GM12878 (cell line): ENCODE results near the gene SLC15A4. TPM values are rescaled to one million over a fixed set of nuclear protein-coding genes. Genes with fewer than 3 reads are reported as not detected.

ENCODE experiments used
- ATAC-seq: fragments of 200-7000 bp; cut with Tn5 transposase; 3 replicates; pipeline ENCODE4 v1.9.1; 2020; ENCODE audit warnings: mild to moderate bottlenecking, moderate library complexity
- BruUV-seq: library from RNA; stranded (reverse); fragments of 400-500 nt; replicated peaks from 2 replicates; lab custom pipeline; 2021; lab: Mats Ljungman, UMichigan
- CTCF ChIA-PET: fragments of 300-600 bp; sonication (Branson Sonifier 250); formaldehyde crosslinking; extraction: SDS; loops from one replicate; lab custom pipeline; 2021; ENCODE audit warnings: inconsistent platforms; lab: Yijun Ruan, JAX
- POLR2A ChIA-PET: fragments of 350-600 bp; formaldehyde crosslinking; extraction: SDS; loops from one replicate; lab custom pipeline; 2021; ENCODE audit warnings: inconsistent platforms; lab: Charles Lee
- RAD21 ChIA-PET: fragments of 300-600 bp; sonication (Branson Sonifier 250); formaldehyde crosslinking; loops from one replicate; lab custom pipeline; 2023; ENCODE audit warnings: antibody characterized with exemption; ENCODE audit not compliant: unreplicated experiment; lab: Charles Lee
- SMC1A ChIA-PET: fragments of 300-600 bp; sonication (Branson Sonifier 250); formaldehyde crosslinking; loops from one replicate; lab custom pipeline; 2023; ENCODE audit not compliant: unreplicated experiment, uncharacterized antibody; lab: Charles Lee
- DNase-seq: peaks from one replicate; pipeline ENCODE4 v3.0.0-alpha.2; 2011; ENCODE audit warnings: low read depth, low spot score
- FAIRE-seq: peaks from 3 replicates; lab custom pipeline; 2011; peaks lifted over from hg19 to GRCh38; lab: Jason Lieb, UNC
- H2AFZ ChIP-seq: 2 replicates; pipeline ENCODE4 v1.6.0; 2011; ENCODE audit warnings: low read depth, low read length, control low read depth; ENCODE audit not compliant: control insufficient read depth
- H3K27ac ChIP-seq: 2 replicates; pipeline ENCODE4 v1.5.1; 2011; ENCODE audit warnings: control low read depth; ENCODE audit not compliant: control insufficient read depth, insufficient read depth
- H3K27me3 ChIP-seq, 2 experiments: replicated peaks in 1 of 2; 2 replicates each; pipeline versions ENCODE4 v1.6.0 to v1.6.1; 2011; ENCODE audit warnings: low read length in 1 of 2; ENCODE audit not compliant: control insufficient read depth in 2 of 2, insufficient read depth in 2 of 2
- H3K36me3 ChIP-seq, 2 experiments: 2 replicates each; pipeline ENCODE4 v1.5.1; 2011; ENCODE audit warnings: low read length in 1 of 2; ENCODE audit not compliant: control insufficient read depth in 2 of 2, insufficient read depth in 2 of 2
- H3K4me1 ChIP-seq: 2 replicates; pipeline ENCODE4 v1.6.1; 2011; ENCODE audit warnings: mild to moderate bottlenecking, low read length, moderate library complexity, mixed read lengths; ENCODE audit not compliant: control insufficient read depth, insufficient read depth
- H3K4me2 ChIP-seq: 2 replicates; pipeline ENCODE4 v1.6.0; 2011; ENCODE audit warnings: control low read depth; ENCODE audit not compliant: control insufficient read depth, insufficient read depth
- H3K4me3 ChIP-seq: fragments of 200-600 bp; sonication (generic); 2 replicates; pipeline ENCODE4 v1.5.1; 2016
- H3K79me2 ChIP-seq: 2 replicates; pipeline ENCODE4 v1.6.0; 2011; ENCODE audit warnings: low read length; ENCODE audit not compliant: control insufficient read depth, insufficient read depth
- H3K9ac ChIP-seq: 2 replicates; pipeline ENCODE4 v1.8.0; 2011; ENCODE audit warnings: low read length, control low read depth, mixed read lengths; ENCODE audit not compliant: control insufficient read depth, insufficient read depth
- H3K9me3 ChIP-seq: replicated peaks from 3 replicates; pipeline ENCODE4 v1.5.1; 2011; ENCODE audit warnings: mild to moderate bottlenecking, low read length; ENCODE audit not compliant: control insufficient read depth, insufficient read depth
- H4K20me1 ChIP-seq: 2 replicates; pipeline ENCODE4 v1.6.0; 2011; ENCODE audit not compliant: control insufficient read depth, insufficient read depth
- BRCA1 ChIP-seq: IDR thresholded peaks from 2 replicates; pipeline ENCODE4 v1.6.1; 2011; ENCODE audit warnings: low read depth, low read length, improper control_type of control experiment
- NFYA ChIP-seq: IDR thresholded peaks from 2 replicates; pipeline ENCODE4 v1.6.1; 2011; ENCODE audit warnings: low read depth, mild to moderate bottlenecking, low read length, improper control_type of control experiment, borderline replicate concordance
- POLR2A ChIP-seq: IDR thresholded peaks from 2 replicates; pipeline ENCODE4 v1.6.1; 2011; ENCODE audit warnings: low read depth, mild to moderate bottlenecking, low read length
- ZNF24 ChIP-seq: fragments of 450-650 bp; IDR thresholded peaks from 2 replicates; pipeline ENCODE4 v1.6.1; 2017; ENCODE audit warnings: antibody characterized with exemption, mild to moderate bottlenecking
- ZNF622 ChIP-seq: fragments of 450-650 bp; IDR thresholded peaks from 2 replicates; pipeline ENCODE4 v1.6.1; 2017; ENCODE audit warnings: mild to moderate bottlenecking, inconsistent platforms
- WGBS: methylation state at CpG from one replicate; pipeline ENCODE4 v1.1.6; 2016; ENCODE audit warnings: low lambda C conversion rate; ENCODE audit not compliant: insufficient replicate concordance, insufficient coverage; ENCODE audit errors: missing lambda C conversion rate; 5-methylcytosine and 5-hydroxymethylcytosine counted together
- in situ Hi-C: fragments of 300-500 bp; cut with MboI; formaldehyde crosslinking; loops from 9 replicates; pipeline ENCODE4 v1.14.3; 2018; ENCODE audit warnings: mixed read lengths
- intact Hi-C: fragments of 100-400 bp; cut with micrococcal nuclease; formaldehyde crosslinking; loops from one replicate; pipeline ENCODE4 v1.14.2; 2022; ENCODE audit not compliant: unreplicated experiment
- polyA plus RNA-seq, 11 experiments: library from polyadenylated mRNA; depleted of rRNA in 4 of 11; unstranded in 6 of 11; stranded (reverse) in 5 of 11; fragments of >200 nt; fragmentation: Nextera tagmentation in 4 of 11; fragmentation: Illumina TruSeq in 1 of 11; extraction: Ambion mirVana in 4 of 11; extraction: Trizol in 1 of 11; gene quantifications; 1 replicate in 1 of 11; 2 replicates in 10 of 11; pipeline versions ENCODE4 v1.2.1 to v1.2.3, GENCODE V29; 2011 to 2016; ENCODE audit warnings: inconsistent platforms in 2 of 11, missing spikeins in 2 of 11, low read depth in 1 of 11
- total RNA-seq, 4 experiments: library from RNA; depleted of rRNA in 3 of 4; stranded (reverse); fragments of >200 nt in 3 of 4; fragmentation: Illumina TruSeq in 1 of 4; extraction: Trizol in 1 of 4; gene quantifications; 2 replicates each; pipeline versions ENCODE4 v1.2.1 to v1.2.3, GENCODE V29; 2013 to 2021

SLC15A4 gene
- total and polyA plus RNA-seq, 10 of the 15 experiments (the other 5 are each of a cell fraction or from before 2014, with no cell fraction given): 12.7 to 257 (median 36.6) TPM

GRCh38 chr12:128753438-128753837 is 70.3 kb downstream of the SLC15A4 start:
- H4K20me1 ChIP-seq: no peaks in the 10 kb centered on the region
- in situ Hi-C loops: no loop called here
- 2% methylated on average over 4 of the region's 4 CpGs for WGBS
- intact Hi-C loops: no loop called here
- H3K4me3 ChIP-seq: no peak overlapping the region
- DNase-seq (no peak), FAIRE-seq (no peak), ATAC-seq (no peak)
- no peaks in the 10 kb centered on the region for H3K36me3 ChIP-seq
- CTCF ChIA-PET: no interaction called here
- POLR2A ChIA-PET: interaction anchor here (0.6 kb wide), 1 partner anchor 453 kb away, joined by 6 read pairs; no protein-coding TSS in a partner anchor
- no peak for TF ChIP-seq ZNF622
- TF ChIP-seq ZNF24: peak; percentile 28; the same call in 1 of the 2 replicates
- H3K79me2 ChIP-seq: no peaks in the 10 kb centered on the region
- H3K9me3 ChIP-seq: no peaks in the 10 kb centered on the region; the same call in 2 of the 3 replicates
- H3K4me1 ChIP-seq: no peaks in the 10 kb centered on the region
- no peak overlapping the region for H3K9ac ChIP-seq
- SMC1A ChIA-PET: no interaction called here
- H3K4me2 ChIP-seq: no peak overlapping the region
- no peak overlapping the region for H2AFZ ChIP-seq
- no peak overlapping the region for H3K27ac ChIP-seq
- BruUV-seq: no TSS peak
- RAD21 ChIA-PET: no interaction called here
- no peaks in the 10 kb centered on the region for H3K27me3 ChIP-seq

GRCh38 chr12:128752386-128752785 is 71.4 kb downstream of the SLC15A4 start:
- Histone ChIP-seq H3K4me2 (no peak overlapping the region), H4K20me1 (no peaks in the 10 kb centered on the region), H3K9ac (no peak overlapping the region), H3K4me1 (no peaks in the 10 kb centered on the region), H3K27me3 (no peaks in the 10 kb centered on the region), H3K36me3 (no peaks in the 10 kb centered on the region), H3K79me2 (no peaks in the 10 kb centered on the region), H3K9me3 (no peaks in the 10 kb centered on the region; the same call in 2 of the 3 replicates), H3K27ac (no peak overlapping the region), H2AFZ (no peak overlapping the region), H3K4me3 (no peak overlapping the region)
- BruUV-seq: no TSS peak
- ChIA-PET RAD21 (interaction anchor here (0.7 kb wide), 1 partner anchor 9 kb away, joined by 3 read pairs; no protein-coding TSS in a partner anchor), SMC1A (no interaction called here), CTCF (interaction anchor here (0.6 kb wide), 1 partner anchor 44 kb away, joined by 3 read pairs; no protein-coding TSS in a partner anchor), POLR2A (no interaction called here)
- ATAC-seq (no peak), DNase-seq (no peak), FAIRE-seq (no peak)
- in situ Hi-C loops: no loop called here
- 51% methylated on average over 5 of the region's 5 CpGs for WGBS
- intact Hi-C loops: no loop called here
- TF ChIP-seq BRCA1: no peak
- TF ChIP-seq POLR2A: no peak
- no peak for TF ChIP-seq NFYA
